NCI-H187 (cell line): ENCODE data around the gene GPR160.
A peak's percentile ranks its signal among the peaks of the same experiment; 100 is the strongest.
"Not testable (repeated sequence)": the region's sequence is repeated elsewhere in the genome, so short reads cannot be mapped to it uniquely, and the experiment has no call there.

ENCODE experiments used
- DNase-seq, 2 experiments: peaks; one replicate each; lab custom pipeline; 2025; lab: John Stamatoyannopoulos, UW

The GPR160 gene, protein sequence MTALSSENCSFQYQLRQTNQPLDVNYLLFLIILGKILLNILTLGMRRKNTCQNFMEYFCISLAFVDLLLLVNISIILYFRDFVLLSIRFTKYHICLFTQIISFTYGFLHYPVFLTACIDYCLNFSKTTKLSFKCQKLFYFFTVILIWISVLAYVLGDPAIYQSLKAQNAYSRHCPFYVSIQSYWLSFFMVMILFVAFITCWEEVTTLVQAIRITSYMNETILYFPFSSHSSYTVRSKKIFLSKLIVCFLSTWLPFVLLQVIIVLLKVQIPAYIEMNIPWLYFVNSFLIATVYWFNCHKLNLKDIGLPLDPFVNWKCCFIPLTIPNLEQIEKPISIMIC

GRCh38 chr3:170037463-170038433, at the start of gene GPR160:
GPR160 (plus strand) TSS chr3:170037995; CDS start chr3:170083973, 45,978 bp downstream.
- DNase-seq: peak; percentile 39 to 50

DNA sequence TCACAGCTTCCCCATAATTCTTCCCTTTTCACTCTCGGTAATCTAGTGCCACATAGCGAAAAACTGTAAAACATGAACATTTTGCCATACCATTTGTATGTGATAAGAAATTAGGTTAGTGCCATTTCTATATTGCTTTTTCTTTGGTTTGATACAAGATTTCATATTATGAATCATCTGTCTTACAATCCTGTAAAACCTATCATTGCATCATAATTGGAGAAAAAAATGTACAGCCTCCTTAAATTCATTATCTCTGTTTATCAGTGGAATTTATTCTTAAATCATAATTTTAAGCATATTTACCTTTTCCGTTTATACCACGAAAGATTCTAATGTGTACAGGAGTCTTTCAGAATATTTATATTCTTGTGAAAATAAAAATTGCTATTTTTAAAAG, 47.4 kb upstream of the GPR160 start:
- no peak for DNase-seq

- DNase-seq: no peak
Measured at GRCh38 chr3:169992156-169992555, 45.6 kb upstream of the GPR160 start.

GRCh38 chr3:169992781-169993180, 45.0 kb upstream of the GPR160 start:
- DNase-seq: no peak

DNA sequence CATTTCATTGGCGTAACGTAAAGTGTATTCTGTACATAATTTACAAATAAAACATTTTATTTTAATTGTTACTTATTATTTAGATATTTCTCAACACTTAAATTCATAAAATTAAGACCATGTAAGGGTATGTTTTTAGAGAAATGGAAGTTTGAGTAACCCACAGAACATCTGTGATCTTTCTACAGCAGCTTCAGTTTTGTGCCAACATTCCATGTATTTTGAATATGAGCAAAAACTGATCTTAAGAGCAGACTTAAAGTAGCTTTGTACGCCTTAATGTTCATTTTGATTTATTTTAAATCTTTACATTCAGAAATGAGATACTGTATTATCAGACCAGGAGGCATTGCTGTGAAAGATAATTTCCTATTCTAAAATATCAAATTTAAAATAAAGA, 44.0 kb upstream of the GPR160 start:
- no peak for DNase-seq

DNA sequence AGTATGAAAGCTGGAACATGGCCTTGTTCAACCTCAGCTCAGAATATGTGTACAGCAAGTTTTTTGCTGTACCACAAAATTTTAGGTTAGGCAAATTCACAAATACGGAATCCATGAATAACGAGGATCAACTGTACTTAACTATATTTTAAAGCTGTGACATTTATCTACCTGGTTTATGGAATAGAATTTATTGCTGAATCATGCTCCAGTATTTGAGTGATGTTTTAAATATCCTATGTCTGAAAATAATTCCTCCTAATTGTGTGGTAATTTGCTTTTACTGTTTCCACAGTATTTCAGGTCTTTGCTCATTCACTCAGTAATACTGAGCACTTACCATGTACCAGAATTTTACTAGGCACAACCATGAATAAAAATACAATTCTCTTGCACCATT, 41.7 kb upstream of the GPR160 start:
- DNase-seq: no peak

DNA sequence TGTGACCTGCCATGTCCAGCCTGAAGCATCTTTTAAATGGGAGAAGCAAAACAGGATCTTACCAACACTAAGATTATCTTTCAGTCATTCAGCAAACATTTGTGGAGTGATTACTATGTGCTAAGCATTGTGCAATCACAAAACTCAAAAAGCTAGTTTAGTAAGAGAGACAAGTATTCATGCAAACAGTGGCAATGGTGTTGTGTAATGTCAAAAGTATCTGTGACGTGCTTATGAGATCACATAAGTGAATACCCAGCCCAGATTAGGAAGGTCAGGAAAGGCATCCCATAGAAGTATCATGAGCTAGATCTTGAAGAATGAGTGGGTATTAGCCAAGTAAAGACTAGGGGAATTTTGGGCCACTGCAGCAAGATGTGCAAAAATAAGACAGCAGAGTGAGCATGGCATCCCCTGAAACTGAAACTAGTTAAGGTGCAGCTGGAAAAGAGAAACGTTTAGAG, 39.1 kb upstream of the GPR160 start:
- DNase-seq: no peak

DNA sequence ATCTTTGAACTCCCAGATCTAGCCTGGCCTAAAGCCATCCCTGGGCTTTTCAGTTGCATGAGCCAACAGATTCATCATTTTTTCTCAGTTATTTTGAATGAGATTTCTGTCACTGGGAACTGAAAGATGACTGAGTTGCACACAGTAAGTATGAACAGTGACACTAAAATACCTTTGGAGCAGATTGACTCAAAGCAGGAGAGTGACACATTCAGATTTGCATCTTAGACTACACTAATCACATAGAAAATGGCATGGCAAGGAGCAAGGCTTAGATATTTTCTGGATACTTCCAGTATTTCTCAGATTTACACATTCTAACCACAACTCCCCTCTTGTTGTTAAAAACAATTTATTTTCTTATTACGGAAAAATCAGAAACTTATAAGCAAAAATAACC, 38.4 kb upstream of the GPR160 start:
- no peak for DNase-seq

- no peak for DNase-seq
Measured at GRCh38 chr3:170000051-170000450, 37.7 kb upstream of the GPR160 start.

DNA sequence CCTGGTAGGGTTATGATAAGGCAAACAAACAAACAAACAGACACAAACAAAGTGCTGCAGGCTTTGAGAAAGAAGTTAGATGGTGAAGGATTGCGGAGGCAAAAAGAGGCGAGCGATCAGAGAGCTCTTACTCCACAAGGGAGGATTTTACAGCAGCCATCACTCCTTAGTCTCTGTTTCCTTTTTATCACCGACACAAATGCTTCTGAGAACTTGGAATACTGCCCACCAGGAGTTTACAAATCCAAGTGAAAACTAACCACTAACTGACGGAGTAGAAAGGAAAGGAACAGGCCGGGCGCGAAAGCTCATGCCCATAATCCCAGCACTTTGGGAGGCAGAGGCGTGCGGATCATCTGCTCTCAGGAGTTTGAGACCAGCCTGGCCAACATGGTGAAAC, 35.6 kb upstream of the GPR160 start:
- DNase-seq: no peak

DNA sequence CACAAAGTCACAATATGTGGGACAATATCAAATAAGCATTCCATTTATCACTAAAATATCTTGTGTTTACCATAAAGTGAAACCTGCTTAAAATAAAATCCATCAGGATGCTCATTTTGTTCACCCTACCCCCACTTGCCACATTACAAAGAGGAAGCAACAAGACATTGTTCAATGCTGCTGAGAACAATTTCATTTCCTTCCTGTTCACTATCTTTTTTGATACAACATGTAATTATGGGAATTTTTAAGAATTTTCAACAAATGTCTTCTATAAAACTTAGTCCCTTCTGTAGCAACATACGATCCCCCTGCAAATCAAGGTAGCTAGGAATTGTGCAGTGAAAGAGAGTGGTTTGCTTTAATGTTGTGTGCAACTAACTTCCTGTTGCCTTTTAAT, 34.9 kb upstream of the GPR160 start:
- no peak for DNase-seq

DNA sequence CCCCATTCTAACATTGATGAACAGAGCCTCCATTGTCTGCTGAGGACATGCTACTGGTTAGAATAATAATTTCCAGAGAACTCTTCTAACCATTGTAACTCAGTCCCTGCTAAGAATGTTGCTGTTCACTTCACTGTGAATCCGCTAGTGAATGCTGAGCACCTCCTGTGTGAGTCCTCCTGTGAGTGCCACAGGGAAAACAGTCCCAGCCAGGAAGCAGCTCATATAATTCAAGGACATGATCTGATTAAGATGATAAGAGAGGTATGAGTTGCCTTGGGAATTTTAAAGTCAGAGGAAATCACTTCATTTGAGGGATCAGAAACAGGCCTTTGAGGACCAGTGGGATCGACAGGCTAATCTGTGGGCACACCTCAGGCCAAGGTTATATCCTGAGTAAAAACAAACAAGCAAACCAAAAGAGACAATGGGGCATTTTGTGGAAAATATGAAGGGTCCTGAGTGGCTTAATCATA, 33.9 kb upstream of the GPR160 start:
- no peak for DNase-seq

GRCh38 chr3:170007031-170007663, 30.6 kb upstream of the GPR160 start:
- DNase-seq: no peak

- no peak for DNase-seq
Measured at GRCh38 chr3:170010498-170010897, 27.3 kb upstream of the GPR160 start.

GRCh38 chr3:170012683-170013400, 25.0 kb upstream of the GPR160 start:
- DNase-seq: no peak

GRCh38 chr3:170016057-170016456, 21.7 kb upstream of the GPR160 start:
- no peak for DNase-seq

- DNase-seq: not testable (repeated sequence)
Measured at GRCh38 chr3:170019306-170019705, 18.5 kb upstream of the GPR160 start.

- no peak for DNase-seq
Measured at GRCh38 chr3:170021083-170021482, 16.7 kb upstream of the GPR160 start.

DNA sequence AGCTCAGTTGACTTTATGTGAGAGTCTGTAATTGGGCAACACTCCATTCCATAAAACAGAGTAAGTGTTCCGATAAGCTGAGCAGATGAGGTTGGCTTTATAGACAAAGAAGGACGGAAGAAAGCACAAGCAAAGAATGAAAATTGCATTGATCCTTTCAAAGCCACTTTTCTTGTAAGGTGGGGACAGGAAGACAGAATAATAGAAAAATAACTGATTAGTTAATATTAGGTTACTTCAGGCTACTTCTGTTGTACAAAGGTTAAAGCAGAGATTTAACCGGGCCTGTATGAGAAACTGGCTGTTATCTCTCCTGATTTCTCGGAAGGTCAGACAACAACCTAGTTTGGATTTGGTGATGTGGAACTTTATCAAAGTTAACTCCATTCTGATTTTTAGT, 15.5 kb upstream of the GPR160 start:
- no peak for DNase-seq

GRCh38 chr3:170023165-170023564, 14.6 kb upstream of the GPR160 start:
- no peak for DNase-seq

DNA sequence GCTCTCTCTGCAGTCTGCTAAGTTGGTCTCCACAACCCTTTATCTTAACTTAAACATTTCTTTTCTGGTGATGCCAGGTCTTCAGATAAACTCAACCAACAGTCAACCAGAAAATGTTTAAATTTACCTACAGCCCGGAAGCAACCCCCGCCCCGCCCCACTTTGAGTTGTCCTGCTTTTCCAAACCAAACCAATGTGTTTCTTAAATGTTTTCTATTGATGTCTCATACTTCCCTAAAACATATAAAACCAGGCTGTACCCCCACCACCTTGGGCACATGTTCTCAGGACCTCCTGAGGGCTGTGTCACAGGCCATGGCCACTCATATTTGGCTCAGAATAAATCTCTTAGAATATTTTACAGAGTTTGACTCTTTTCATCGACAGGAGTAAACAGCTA, 13.2 kb upstream of the GPR160 start:
- no peak for DNase-seq
